Inferior parietal cortex (tissue), 1 donor: ENCODE data around the gene BMAL1.
"Not testable (repeated sequence)": the region's sequence is repeated elsewhere in the genome, so short reads cannot be mapped to it uniquely, and the experiment has no call there.

ENCODE experiments used
- DNase-seq: peaks from one replicate; pipeline ENCODE4 v3.0.0-alpha.2; 2016; ENCODE audit errors: extremely low spot score

Gene BMAL1

DNA sequence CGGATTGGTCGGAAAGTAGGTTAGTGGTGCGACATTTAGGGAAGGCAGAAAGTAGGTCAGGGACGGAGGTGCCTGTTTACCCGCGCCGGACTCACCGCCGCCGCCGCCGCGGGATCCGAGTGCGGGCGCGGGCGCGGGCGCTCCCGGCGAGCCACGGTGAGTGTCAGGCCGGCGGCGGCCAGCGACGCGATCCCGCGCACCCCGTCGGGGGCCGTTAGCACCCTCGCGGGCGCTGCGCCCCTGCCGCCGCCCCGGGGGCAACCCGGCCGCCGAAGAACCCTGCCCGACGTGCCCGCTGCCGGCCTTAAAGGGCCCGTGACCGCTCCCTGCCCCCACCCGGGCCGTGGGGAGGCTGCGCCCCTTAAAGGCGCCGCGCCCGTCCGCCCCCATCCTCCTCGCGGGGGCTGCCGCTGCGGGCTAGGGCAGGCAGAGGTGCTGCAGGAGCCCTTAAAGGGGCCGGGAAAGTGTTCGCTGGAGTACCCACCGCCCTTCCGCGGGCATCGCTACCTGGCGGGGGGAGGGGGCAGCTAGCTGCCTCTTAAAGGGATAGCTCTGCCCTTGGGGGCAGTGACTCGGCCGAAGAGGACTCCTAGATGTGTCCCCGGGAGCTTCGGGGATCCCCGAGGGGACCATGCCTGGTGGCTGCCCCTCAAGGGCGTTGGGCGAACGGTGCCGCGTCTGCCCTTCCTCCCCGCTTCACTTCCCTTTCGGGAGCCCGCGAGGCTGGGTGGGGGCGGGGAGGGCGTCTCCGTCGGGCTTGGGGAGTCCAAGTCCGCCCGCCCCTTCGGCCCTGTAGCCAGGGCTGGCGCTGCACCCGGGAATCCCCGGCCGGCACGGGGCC lies at the start of gene BMAL1:
BMAL1 (plus strand) TSS at position 23 of the 841 bp plus-strand sequence. CDS start 76,519 bp downstream, outside the sequence.
- DNase-seq = no peak

DNA sequence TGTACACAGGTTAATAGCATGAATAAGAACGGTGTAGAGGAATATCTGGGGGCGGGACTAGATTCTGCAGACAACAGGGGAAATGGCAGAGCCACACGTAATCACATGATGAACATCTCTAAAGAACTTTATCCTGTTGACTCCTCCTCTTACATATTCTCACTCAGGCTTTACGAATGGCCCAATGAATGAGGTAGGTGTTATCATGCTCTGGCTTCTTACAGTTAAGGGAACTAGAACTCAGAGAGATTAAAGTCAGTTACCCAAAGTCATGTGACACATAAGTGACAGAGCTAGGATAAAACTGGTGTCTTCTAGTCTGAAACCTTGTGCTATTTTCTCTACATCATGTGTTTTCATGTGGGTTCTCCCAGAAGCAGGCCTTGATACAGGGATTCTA lies 49.0 kb upstream of the BMAL1 start:
- no peak for DNase-seq

DNA sequence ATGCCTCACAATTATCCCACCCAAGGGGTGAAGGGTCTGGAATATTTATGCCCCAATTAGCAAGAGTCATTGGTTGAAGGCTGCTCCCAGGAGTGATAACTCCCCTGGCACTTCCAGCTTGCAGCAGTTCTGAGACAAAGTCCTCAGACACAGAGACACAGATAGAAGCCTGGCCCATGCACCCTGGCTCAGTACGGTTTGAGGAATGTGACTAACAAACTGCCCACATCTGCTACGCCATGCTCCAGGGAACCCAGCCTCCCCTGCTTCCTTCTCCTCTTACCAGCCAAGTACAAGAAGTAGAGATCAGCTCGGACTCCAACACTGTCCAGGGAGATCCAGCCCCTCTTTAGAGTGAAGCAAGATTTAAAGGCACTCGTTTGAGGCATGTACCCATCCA lies 48.5 kb upstream of the BMAL1 start:
- DNase-seq = no peak

GRCh38 chr11:13229711-13230318 lies 47.8 kb upstream of the BMAL1 start:
- DNase-seq = no peak

GRCh38 chr11:13233173-13233745 lies 44.3 kb upstream of the BMAL1 start:
- no peak for DNase-seq

GRCh38 chr11:13235895-13236294 lies 41.7 kb upstream of the BMAL1 start:
- DNase-seq = no peak

GRCh38 chr11:13236626-13237025 lies 41.0 kb upstream of the BMAL1 start:
- no peak for DNase-seq

GRCh38 chr11:13237761-13238160 lies 39.8 kb upstream of the BMAL1 start:
- DNase-seq = no peak

DNA sequence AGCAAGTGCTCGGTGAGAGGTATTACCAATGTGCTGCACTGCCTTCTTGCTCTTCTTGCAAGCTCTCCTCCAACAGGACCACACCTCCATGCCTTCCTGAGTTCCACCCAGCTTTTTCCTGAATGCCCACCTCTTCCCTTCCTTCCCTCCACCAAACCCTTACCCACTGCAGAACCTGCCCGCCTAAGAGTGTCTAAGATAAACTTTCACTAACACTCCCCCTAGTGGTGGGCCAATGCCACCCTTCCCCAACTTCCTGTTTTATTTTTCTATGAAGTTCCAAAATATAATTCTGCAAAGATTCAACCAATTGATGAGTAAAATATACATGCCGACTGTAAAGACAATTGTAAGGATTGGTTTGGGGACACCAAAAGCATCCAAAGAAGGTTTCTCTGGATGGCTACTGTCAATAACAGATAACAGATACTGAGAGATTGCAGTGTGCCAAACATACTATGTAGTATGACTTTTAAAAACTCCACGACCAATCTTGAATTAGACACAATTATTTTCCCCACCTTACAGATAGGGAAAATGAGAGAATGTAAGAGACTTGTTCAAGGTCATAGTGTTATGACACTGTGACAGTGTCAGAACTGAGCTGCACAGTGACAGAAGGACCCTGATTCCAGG lies 38.6 kb upstream of the BMAL1 start:
- DNase-seq = peak; percentile 40

DNA sequence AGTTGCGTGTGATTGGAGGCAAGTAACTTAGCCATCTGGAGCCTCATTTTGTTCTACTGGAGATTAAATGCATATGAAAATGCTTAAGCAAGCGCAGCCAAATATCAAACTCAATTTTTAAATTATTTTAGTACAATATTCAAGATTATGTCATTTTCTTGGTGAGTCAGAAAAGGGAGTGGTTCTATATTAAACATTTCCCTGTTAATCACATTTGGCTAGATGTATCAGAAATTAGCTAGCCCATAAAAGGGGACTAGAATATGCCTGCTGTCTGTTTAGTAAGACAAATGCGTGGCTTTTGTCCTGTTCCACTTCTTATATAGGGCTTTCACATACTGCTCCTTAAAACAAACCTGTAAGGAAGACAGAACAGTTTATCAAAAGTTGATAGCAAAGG lies 35.0 kb upstream of the BMAL1 start:
- DNase-seq = no peak

DNA sequence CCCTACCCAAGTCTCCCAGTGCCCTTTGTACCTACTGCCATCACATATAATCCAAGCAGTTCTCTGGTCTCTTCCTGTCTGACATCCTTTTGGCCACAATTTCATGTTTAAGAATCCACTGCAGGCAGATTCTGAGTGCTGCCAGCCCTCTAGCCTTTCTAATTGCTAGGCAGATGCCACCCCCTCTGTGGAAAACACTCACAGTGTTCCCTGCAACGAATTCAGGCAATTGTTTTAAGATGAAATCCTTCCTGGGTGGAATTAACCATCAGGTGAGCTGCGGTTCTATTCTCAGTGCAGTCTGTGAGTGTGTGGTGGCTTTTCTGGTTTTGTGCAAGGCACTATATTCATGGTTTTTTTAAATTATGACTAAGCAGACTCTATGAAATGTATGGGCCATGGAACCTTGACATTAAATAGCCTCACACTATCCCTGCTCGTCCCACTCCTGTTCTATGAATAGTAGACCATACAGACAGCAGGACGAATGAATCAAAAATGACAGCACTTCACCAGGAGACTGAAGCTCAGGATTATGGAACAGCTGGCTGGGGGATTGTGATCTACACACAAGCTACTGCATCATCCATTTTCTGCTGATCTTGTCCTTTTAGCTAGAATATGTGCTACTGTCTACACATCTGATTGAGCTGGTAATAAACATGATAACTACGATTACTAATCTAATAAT lies 29.8 kb upstream of the BMAL1 start:
- no peak for DNase-seq

DNA sequence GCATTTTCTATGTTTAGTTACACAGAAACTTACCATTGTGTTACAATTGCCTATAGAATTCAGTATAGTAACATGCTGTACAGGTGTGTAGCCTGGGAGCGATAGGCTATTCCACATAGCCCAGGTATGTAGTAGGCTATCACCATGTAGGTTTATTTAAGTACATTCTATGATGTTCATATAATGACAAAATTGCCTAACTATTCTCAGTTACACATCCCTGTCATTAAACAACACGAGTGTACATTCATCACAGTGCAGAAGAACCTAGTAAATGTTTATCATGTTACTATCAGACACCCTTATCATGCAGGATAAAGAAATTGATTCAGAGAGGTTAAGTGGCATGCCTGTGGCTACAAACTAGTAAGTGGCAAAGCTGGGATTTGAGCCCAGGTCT lies 28.4 kb upstream of the BMAL1 start:
- DNase-seq = no peak

DNA sequence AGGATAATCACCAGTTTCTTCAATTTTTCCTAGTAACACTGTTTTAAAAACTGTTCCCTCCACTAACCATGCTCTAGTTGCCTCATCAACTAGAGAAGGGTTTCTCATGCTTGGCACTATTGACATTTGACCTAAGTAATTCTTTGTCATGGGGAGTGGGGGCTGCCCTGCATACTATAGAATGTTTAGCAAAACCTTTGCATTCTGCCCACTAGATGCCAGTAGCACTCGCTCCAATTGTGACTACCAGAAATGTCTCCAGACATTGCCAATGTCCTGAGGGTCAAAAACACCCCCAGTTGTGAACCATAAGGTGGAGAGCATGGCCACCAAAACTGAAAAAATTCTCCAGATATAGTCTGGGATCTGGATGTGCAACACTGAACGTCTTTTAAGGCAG lies 27.6 kb upstream of the BMAL1 start:
- no peak for DNase-seq

GRCh38 chr11:13251966-13252365 lies 25.6 kb upstream of the BMAL1 start:
- DNase-seq = no peak

- DNase-seq = no peak
These were observed 25.2 kb upstream of the BMAL1 start for GRCh38 chr11:13252438-13252837.

GRCh38 chr11:13256216-13256615 lies 21.4 kb upstream of the BMAL1 start:
- no peak for DNase-seq

DNA sequence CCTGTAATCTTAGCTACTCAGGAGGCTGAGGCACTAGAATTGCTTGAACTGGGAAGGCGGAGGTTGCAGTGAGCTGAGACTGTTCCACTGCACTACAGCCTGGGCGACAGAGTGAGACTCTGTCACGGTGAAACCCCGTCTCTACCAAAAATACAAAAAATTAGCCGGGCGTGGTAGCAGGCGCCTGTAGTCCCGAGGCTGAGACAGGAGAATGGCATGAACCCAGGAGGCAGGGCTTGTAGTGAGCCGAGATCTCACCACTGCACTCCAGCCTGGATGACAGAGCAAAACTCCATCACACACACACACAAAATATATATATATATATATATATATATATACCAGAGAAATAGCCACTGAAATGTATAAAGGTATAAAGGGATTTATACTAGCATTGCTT lies 19.5 kb upstream of the BMAL1 start:
- not testable (repeated sequence) for DNase-seq

DNA sequence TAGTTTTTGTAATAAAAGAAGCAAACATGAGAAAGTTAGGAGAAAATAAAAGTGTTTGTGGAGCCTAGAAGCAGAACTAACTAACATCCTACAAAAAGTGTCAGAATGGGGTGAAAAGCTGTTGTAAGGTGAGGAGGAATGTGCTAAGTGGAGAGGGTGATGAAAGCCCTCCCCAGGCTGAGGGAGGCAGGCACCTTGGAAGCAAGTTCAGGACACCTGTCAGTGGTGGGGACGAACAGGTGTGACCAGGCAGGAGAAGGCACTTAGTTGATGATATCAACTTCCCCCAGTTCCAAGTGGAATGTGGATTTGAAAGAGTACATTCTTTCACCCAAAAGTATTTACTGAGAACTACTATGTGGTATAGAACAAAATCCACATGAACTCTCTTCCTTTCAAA lies 18.7 kb upstream of the BMAL1 start:
- no peak for DNase-seq

- no peak for DNase-seq
These were observed 18.2 kb upstream of the BMAL1 start for GRCh38 chr11:13259374-13259773.

DNA sequence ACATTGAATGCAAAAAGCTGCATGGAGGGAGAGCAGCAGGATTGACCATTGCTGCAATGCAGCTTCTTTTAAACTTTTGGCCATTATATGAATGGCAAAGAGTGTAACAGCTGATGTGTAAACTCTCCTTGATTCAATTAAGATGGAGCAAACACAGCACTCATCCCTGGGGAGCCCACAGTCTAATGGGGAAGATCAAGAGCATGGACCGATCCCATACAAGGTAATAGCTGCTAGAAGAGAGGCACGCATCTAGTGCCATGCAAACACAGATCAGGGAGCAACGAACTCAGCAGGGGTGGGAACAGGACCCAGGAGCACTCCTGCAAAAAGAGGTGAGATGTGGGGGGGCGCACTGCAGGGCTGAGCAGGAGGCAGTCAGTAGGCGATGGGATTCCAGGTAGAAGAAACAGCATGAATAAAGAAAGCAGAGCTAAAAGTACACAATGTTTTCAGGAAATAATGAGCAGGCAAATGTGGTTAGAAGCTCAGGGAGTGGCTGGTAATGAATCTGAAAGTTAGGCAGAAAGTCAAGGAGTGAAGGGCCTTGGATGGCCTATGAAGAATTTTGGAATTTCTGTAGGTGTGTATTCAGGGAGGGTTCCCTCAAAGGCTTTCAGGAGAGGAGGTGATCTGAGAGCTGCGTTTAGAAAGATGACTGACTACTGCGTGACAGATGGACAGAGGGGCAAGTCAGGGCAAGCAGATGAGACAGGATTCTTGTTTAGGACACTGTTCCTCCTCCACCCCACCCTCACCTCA lies 17.2 kb upstream of the BMAL1 start:
- DNase-seq = no peak

GRCh38 chr11:13260963-13261588 lies 16.5 kb upstream of the BMAL1 start:
- DNase-seq = no peak
